ENCODE results near the gene MCF2L2.

- no peak for TF ChIP-seq PATZ1 (CRISPR knock-in tag; IDR thresholded peaks at IDR 0.05; ENCODE audit: borderline replicate concordance)
- no peak for TF ChIP-seq GLIS3 (CRISPR knock-in tag; IDR thresholded peaks at IDR 0.05)
- TF ChIP-seq CSDC2 (CRISPR knock-in tag; IDR thresholded peaks at IDR 0.05): no peak
- TF ChIP-seq CREB5 (CRISPR knock-in tag; IDR thresholded peaks at IDR 0.05; ENCODE audit: low read depth): no peak
- TF ChIP-seq ZFP30 (CRISPR knock-in tag; IDR thresholded peaks at IDR 0.05): no peak
- no peak for TF ChIP-seq TOX (CRISPR knock-in tag; IDR thresholded peaks at IDR 0.05; ENCODE audit: borderline replicate concordance)
- TF ChIP-seq ISL1 (CRISPR knock-in tag; IDR thresholded peaks at IDR 0.05): no peak
- TF ChIP-seq RARB (CRISPR knock-in tag; IDR thresholded peaks at IDR 0.05): no peak
- TF ChIP-seq PPARA (CRISPR knock-in tag; IDR thresholded peaks at IDR 0.05; ENCODE audit: borderline replicate concordance): no peak
- no peak for TF ChIP-seq OSR1 (CRISPR knock-in tag; IDR thresholded peaks at IDR 0.05)
- TF ChIP-seq BACH2 (CRISPR knock-in tag; IDR thresholded peaks at IDR 0.05; ENCODE audit: borderline replicate concordance): no peak
- TF ChIP-seq ARNTL (CRISPR knock-in tag; IDR thresholded peaks at IDR 0.05; ENCODE audit: borderline replicate concordance, low read depth): no peak
- no peak for TF ChIP-seq ZNF8 (CRISPR knock-in tag; IDR thresholded peaks at IDR 0.05)
- TF ChIP-seq, protein P1, sequence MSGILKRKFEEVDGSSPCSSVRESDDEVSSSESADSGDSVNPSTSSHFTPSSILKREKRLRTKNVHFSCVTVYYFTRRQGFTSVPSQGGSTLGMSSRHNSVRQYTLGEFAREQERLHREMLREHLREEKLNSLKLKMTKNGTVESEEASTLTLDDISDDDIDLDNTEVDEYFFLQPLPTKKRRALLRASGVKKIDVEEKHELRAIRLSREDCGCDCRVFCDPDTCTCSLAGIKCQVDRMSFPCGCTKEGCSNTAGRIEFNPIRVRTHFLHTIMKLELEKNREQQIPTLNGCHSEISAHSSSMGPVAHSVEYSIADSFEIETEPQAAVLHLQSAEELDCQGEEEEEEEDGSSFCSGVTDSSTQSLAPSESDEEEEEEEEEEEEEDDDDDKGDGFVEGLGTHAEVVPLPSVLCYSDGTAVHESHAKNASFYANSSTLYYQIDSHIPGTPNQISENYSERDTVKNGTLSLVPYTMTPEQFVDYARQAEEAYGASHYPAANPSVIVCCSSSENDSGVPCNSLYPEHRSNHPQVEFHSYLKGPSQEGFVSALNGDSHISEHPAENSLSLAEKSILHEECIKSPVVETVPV (CRISPR knock-in tag; IDR thresholded peaks at IDR 0.05): no peak
These were observed 70.8 kb downstream of the MCF2L2 start for GRCh38 chr3:183357564-183358079.

Data from SK-N-SH treated with all-trans-retinoic acid at 6 μM for 48 hours (cell line).